Activated T-helper 2 cell treated with anti-CD3 and anti-CD28 coated beads, Interferon-gamma antibody, Interleukin-2, Interleukin-4, amounts not matched to agents 10 μg/mL and 5 μg/mL and 100 μg/mL, durations not matched to agents 14 hours and 24 hours and 36 hours (primary cell): Measurements from ENCODE around the gene DNAJC8. TPM values are rescaled to one million over a fixed set of nuclear protein-coding genes. Genes with fewer than 3 reads are reported as not detected.

Source experiments
- DNase-seq: peaks from one replicate; pipeline ENCODE4 v3.0.0; 2021; ENCODE audit warnings: low spot score
- H3K27ac Mint-ChIP-seq: one replicate; pipeline ENCODE4 v1.8.0; 2021; ENCODE audit warnings: mixed read lengths
- H3K27me3 Mint-ChIP-seq: one replicate; pipeline ENCODE4 v1.8.0; 2021; ENCODE audit warnings: low read depth, mixed read lengths
- H3K36me3 Mint-ChIP-seq: one replicate; pipeline ENCODE4 v1.8.0; 2021; ENCODE audit warnings: low read depth, mixed read lengths
- H3K4me1 Mint-ChIP-seq: one replicate; pipeline ENCODE4 v1.8.0; 2021; ENCODE audit warnings: low read depth, mixed read lengths
- H3K4me3 Mint-ChIP-seq: one replicate; pipeline ENCODE4 v1.8.0; 2021; ENCODE audit warnings: low read depth, mild to moderate bottlenecking, moderate library complexity, mixed read lengths
- H3K9me3 Mint-ChIP-seq: one replicate; pipeline ENCODE4 v1.8.0; 2021; ENCODE audit warnings: mixed read lengths
- intact Hi-C: fragments of 100-400 bp; cut with micrococcal nuclease; formaldehyde crosslinking; loops from one replicate; pipeline ENCODE4 v1.15.1; 2023
- total RNA-seq: library from RNA; stranded (reverse); gene quantifications from 2 replicates; pipeline ENCODE4 v1.2.3, GENCODE V29; 2022

Gene DNAJC8
- total RNA-seq, 1 donor from 2014 or later = 96.2 TPM

DNA sequence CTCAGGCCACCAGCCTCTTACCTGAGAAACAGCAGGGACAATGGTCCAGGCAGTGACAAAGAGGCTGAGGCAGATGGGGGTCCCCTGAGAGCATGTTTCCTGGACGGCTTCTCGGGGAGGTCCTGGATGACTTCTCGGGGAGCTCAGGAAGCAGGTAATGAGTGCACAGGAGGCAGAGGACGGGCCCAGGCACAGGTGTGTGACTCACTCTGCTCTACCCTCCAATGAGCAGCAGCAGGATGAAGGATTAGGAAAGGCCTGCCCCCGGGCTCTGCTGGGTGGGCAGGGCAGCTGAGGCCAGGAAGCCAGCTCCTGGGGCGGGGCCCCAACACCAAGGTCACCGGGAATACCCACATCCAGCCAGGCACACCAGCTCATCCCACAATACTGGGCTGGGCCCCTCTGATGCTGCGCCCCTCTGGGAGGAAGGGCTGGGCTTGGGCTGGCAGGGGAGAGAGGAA, 39.1 kb downstream of the DNAJC8 start:
- intact Hi-C loops = no loop called here
- peaks cover 14% of the 10 kb centered on the region for H3K4me1 Mint-ChIP-seq
- no peak overlapping the region for H3K27ac Mint-ChIP-seq
- peaks cover 25% of the 10 kb centered on the region for H3K27me3 Mint-ChIP-seq
- no peaks in the 10 kb centered on the region for H3K9me3 Mint-ChIP-seq
- DNase-seq = no peak
- H3K4me3 Mint-ChIP-seq = no peak overlapping the region
- H3K36me3 Mint-ChIP-seq = peaks cover 26% of the 10 kb centered on the region

- Mint-ChIP-seq H3K4me3 (no peak overlapping the region), H3K27me3 (peaks cover 40% of the 10 kb centered on the region), H3K9me3 (no peaks in the 10 kb centered on the region), H3K27ac (no peak overlapping the region), H3K4me1 (no peaks in the 10 kb centered on the region), H3K36me3 (peaks cover 4% of the 10 kb centered on the region)
- intact Hi-C loops = no loop called here
- DNase-seq = no peak
Observed at GRCh38 chr1:28190996-28191645, 41.7 kb downstream of the DNAJC8 start.

GRCh38 chr1:28190337-28190979, 42.4 kb downstream of the DNAJC8 start:
- Mint-ChIP-seq H3K27me3 (peaks cover 47% of the 10 kb centered on the region), H3K4me1 (no peaks in the 10 kb centered on the region), H3K36me3 (peaks cover 4% of the 10 kb centered on the region), H3K27ac (no peak overlapping the region), H3K9me3 (no peaks in the 10 kb centered on the region), H3K4me3 (no peak overlapping the region)
- intact Hi-C loops = no loop called here
- no peak for DNase-seq

DNA sequence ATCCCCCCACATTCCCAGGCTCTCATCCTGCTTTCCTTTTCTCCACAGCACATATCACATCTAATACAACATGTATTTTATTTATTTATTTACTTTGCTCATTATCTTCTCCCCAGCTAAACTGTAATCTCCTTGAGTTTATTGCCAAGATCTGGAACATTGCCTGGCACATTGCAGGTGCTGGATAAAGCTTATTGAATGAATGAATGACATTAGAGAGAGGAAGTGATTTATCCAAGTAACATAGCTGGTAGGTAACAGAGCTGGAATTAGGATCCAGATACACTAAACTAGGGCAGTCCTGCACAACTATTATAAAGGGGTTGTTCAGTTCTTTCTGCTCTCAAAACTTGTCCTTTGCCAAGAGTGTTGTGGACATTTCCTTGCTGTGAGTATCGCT, 47.8 kb downstream of the DNAJC8 start:
- intact Hi-C loops = no loop called here
- H3K9me3 Mint-ChIP-seq = no peaks in the 10 kb centered on the region
- no peak overlapping the region for H3K4me3 Mint-ChIP-seq

GRCh38 chr1:28180306-28181305, 52.2 kb downstream of the DNAJC8 start:
- Mint-ChIP-seq H3K36me3 (no peaks in the 10 kb centered on the region), H3K27me3 (peaks cover 84% of the 10 kb centered on the region), H3K27ac (no peak overlapping the region), H3K4me3 (no peak overlapping the region), H3K9me3 (no peaks in the 10 kb centered on the region), H3K4me1 (peaks cover 11% of the 10 kb centered on the region)
- intact Hi-C loops = no loop called here
- no peak for DNase-seq

More for the DNA sequence above, 47.8 kb downstream of the DNAJC8 start:
- Mint-ChIP-seq H3K4me1 (peaks cover 11% of the 10 kb centered on the region), H3K27ac (no peak overlapping the region), H3K36me3 (no peaks in the 10 kb centered on the region), H3K27me3 (peaks cover 69% of the 10 kb centered on the region)
- DNase-seq = no peak

DNA sequence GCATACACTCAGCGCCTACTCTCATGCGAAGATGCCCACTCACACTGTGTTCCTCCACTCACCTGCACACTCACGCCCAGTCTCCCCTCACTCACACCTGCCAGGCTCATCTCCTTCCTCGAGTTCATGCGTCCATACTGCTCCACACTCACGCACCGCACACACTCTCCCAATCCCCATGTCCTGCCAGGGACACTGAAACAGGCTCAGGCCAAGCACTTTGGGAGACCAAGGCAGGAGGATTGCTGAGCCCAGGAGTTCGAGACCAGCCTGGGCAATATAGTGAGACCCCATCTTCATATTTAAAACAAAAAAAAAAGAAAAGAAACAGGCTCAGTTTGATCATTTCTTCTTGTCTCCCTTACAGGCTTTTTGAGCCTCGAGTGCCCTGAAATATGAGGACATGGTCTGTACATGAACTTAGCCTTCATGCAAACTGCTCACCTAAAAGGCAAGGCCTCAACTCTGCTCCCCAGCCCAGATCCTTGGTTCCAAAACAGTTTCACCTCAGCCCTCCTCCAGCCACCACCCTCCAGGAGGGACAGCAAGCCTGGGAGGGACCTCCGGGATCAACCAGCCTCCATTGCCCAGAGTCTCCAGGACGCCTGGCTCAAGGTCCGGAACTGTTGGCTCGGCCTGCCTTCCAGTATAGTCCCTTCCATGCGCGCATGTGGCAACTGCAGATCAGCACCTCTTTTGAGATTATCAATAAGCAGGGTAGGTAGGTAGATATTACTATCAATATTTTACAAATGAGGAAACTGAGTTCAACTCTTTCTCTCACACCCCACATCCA, 53.9 kb downstream of the DNAJC8 start:
- H3K4me1 Mint-ChIP-seq = peaks cover 12% of the 10 kb centered on the region
- intact Hi-C loops = no loop called here
- DNase-seq = no peak
- no peak overlapping the region for H3K27ac Mint-ChIP-seq
- peaks cover 85% of the 10 kb centered on the region for H3K27me3 Mint-ChIP-seq
- H3K36me3 Mint-ChIP-seq = no peaks in the 10 kb centered on the region
- no peaks in the 10 kb centered on the region for H3K9me3 Mint-ChIP-seq
- no peak overlapping the region for H3K4me3 Mint-ChIP-seq

- Mint-ChIP-seq H3K27ac (no peak within 1 kb of the TSS), H3K4me3 (no peak within 1 kb of the TSS), H3K4me1 (peaks cover 24% of the 10 kb centered on the region), H3K36me3 (no peaks in the 10 kb centered on the region), H3K27me3 (peaks cover 79% of the 10 kb centered on the region), H3K9me3 (no peaks in the 10 kb centered on the region)
- intact Hi-C loops = no loop called here
- no peak for DNase-seq
Observed at GRCh38 chr1:28176492-28177470, 56.0 kb downstream of the DNAJC8 start, which contains the start of gene PTAFR. Gene PTAFR, minus strand, starts transcription at chr1:28176690. Its CDS starts 25,669 bp downstream, at chr1:28151021.

DNA sequence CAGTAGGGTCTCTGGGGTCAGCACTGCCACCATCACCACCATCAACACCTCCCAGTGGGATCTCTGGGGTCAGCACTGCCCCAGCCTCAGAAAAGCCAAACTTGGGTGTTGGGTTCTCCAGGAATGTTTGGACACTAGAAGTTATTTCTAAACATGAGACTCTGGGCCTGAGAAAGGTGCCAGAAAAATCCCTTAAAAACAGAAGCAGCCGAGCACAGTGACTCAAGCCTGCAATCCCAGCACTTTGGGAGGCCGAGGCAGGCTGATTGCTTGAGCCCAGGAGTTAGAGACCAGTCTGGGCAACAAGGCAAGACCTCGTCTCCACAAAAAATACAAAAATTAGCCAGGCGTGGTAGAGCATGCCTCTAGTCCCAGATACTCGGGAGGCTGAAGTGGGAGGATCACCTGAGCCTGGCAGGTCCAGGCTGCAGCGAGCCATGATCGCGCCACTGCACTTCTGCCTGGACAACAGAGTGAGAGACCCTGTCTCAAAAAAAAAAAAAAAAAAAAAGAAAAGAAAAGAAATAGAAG, 56.8 kb downstream of the DNAJC8 start:
- peaks cover 79% of the 10 kb centered on the region for H3K27me3 Mint-ChIP-seq
- H3K27ac Mint-ChIP-seq = no peak overlapping the region
- no peak for DNase-seq

GRCh38 chr1:28173980-28174297, 58.9 kb downstream of the DNAJC8 start:
- no peak overlapping the region for H3K27ac Mint-ChIP-seq
- peaks cover 30% of the 10 kb centered on the region for H3K4me1 Mint-ChIP-seq
- no peaks in the 10 kb centered on the region for H3K9me3 Mint-ChIP-seq
- H3K36me3 Mint-ChIP-seq = no peaks in the 10 kb centered on the region
- H3K4me3 Mint-ChIP-seq = no peak overlapping the region
- intact Hi-C loops = loop anchor here (2.0 kb wide), 1 partner anchor 83 kb away; no protein-coding TSS in a partner anchor
- H3K27me3 Mint-ChIP-seq = peaks cover 62% of the 10 kb centered on the region
- no peak for DNase-seq

More for the DNA sequence above, 56.8 kb downstream of the DNAJC8 start:
- Mint-ChIP-seq H3K4me3 (no peak overlapping the region), H3K4me1 (peaks cover 25% of the 10 kb centered on the region), H3K9me3 (no peaks in the 10 kb centered on the region), H3K36me3 (no peaks in the 10 kb centered on the region)
- intact Hi-C loops = no loop called here

GRCh38 chr1:28173151-28173979, 59.5 kb downstream of the DNAJC8 start:
- H3K4me3 Mint-ChIP-seq = no peak overlapping the region
- no peak overlapping the region for H3K27ac Mint-ChIP-seq
- no peaks in the 10 kb centered on the region for H3K36me3 Mint-ChIP-seq
- intact Hi-C loops = loop anchor here (2.0 kb wide), 1 partner anchor 83 kb away; no protein-coding TSS in a partner anchor
- H3K27me3 Mint-ChIP-seq = peaks cover 57% of the 10 kb centered on the region
- H3K9me3 Mint-ChIP-seq = no peaks in the 10 kb centered on the region
- DNase-seq = no peak
- peaks cover 34% of the 10 kb centered on the region for H3K4me1 Mint-ChIP-seq
